VCaP (cell line): ENCODE data around the gene GMPPB.

Experiments
- H3K27ac ChIP-seq: fragments of 450-650 bp; 2 replicates; pipeline ENCODE4 v1.5.1; 2017
- TF ChIP-seq, protein P1 (sequence below): fragments of 450-650 bp; conservative IDR thresholded peaks from 2 replicates; pipeline ENCODE4 v1.5.1; 2017; ENCODE audit warnings: mild to moderate bottlenecking, moderate library complexity

Gene GMPPB

DNA sequence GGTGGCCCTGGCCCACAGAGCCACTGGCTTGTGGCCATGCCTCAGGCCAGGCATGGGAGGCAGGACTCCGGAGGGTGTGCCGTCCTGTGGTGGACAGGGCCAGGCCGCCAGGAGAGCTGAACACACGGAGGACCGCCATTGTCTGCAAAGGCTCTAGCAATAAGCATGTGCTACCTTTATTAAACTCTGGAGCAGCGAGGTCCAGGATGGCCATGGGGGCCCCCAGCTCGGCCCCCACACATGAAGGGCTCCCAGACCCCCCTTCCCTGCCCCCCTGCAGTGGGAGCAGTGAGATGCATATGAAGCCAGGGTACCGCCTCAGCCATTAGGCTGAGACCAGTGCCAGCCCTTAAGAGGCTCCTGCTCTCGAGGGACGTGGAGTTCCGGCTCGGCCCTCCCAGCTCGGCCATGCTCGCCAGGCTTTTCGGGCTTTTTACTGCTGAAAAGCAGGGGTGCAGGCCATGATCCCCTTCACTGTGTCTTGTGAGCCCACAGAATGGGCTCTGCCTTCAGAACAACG, 7.0 kb downstream of the GMPPB start:
- no peak overlapping the region for H3K27ac ChIP-seq

DNA sequence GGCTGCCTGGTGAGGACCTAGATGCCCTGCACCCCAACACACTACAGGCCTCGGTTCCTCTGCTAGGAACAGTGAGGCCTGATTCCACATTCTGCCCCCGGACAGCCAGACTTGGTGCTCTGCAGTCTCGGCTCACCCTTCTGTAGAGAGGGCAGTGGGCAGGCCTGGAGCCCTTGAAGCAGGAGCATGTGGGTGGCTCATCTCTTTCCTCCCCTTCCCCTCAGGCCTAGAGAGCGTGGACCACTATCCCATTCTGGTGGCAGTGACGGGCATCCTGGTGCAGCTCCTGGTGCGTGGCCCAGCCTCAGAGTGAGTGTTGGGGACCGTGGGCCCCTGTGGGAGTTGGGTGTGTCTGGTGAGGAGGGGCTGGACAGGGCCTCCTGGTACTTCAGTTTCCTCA, 7.6 kb downstream of the GMPPB start:
- TF ChIP-seq, protein P1, sequence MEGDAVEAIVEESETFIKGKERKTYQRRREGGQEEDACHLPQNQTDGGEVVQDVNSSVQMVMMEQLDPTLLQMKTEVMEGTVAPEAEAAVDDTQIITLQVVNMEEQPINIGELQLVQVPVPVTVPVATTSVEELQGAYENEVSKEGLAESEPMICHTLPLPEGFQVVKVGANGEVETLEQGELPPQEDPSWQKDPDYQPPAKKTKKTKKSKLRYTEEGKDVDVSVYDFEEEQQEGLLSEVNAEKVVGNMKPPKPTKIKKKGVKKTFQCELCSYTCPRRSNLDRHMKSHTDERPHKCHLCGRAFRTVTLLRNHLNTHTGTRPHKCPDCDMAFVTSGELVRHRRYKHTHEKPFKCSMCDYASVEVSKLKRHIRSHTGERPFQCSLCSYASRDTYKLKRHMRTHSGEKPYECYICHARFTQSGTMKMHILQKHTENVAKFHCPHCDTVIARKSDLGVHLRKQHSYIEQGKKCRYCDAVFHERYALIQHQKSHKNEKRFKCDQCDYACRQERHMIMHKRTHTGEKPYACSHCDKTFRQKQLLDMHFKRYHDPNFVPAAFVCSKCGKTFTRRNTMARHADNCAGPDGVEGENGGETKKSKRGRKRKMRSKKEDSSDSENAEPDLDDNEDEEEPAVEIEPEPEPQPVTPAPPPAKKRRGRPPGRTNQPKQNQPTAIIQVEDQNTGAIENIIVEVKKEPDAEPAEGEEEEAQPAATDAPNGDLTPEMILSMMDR, result no peak
- H3K27ac ChIP-seq, result no peak overlapping the region

More for the DNA sequence above, 7.0 kb downstream of the GMPPB start:
- TF ChIP-seq, protein P1, result no peak

DNA sequence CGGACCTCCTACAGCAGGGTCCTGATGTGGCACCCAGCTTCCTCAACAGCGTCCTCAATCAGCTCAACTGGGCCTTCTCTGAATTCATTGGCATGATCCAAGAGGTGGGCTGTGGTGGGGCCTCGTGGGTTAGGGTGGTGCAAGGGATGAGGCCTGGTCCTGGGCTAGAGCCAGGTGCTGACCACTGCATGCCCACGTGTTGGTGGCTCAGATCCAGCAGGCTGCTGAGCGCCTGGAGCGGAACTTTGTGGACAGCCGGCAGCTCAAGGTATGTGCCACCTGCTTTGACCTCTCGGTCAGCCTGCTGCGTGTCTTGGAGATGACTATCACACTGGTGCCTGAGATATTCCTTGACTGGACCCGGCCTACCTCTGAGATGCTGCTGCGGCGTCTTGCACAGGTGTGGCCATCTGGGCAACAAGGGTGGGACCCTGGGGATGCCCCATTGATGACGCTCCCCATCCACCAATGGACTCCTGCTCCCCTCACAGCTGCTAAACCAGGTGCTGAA, 8.1 kb downstream of the GMPPB start:
- TF ChIP-seq, protein P1, result no peak

DNA sequence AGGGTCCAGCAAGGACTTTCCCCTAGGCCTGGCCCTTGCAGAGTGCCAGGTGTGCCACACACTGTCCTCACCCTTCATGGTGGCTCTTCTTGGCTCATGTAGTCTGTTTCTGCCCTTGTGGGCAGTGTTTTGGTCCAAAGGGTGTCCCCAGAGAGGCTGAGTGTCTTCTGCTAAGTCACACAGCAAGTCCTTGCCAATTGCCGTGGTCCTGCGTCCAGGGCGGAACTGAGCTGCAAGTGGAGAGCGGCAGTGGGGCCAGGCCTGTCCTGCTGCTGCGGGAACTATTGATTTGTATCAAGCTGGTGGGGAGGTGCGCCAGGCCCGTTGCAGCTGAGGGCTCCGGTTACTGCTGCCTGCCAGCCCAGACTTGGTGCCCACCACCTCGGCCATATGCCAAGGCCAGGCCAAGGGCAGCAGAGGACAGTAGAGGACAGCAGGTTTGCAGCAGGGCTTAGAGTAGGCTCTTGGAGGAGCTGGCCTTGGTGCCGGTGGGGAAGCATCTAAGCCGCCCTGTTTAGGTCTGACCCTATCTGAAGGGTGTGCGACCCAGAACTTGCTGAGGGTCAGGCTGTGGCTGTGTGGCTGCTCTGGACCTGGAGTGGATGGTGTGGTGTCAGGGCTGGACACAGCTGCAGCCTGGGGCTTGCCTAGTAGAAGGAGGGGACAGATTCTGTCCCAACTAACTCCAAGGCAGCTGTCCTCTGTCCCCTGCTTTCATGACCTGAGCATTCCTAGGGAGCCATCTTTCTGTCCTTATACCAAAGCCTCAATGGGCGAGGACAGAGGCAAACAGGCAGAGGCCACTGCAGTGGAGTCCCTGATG, 8.8 kb downstream of the GMPPB start:
- TF ChIP-seq, protein P1, result no peak
- H3K27ac ChIP-seq, result no peak overlapping the region

More for the DNA sequence above, 8.1 kb downstream of the GMPPB start:
- no peak overlapping the region for H3K27ac ChIP-seq

DNA sequence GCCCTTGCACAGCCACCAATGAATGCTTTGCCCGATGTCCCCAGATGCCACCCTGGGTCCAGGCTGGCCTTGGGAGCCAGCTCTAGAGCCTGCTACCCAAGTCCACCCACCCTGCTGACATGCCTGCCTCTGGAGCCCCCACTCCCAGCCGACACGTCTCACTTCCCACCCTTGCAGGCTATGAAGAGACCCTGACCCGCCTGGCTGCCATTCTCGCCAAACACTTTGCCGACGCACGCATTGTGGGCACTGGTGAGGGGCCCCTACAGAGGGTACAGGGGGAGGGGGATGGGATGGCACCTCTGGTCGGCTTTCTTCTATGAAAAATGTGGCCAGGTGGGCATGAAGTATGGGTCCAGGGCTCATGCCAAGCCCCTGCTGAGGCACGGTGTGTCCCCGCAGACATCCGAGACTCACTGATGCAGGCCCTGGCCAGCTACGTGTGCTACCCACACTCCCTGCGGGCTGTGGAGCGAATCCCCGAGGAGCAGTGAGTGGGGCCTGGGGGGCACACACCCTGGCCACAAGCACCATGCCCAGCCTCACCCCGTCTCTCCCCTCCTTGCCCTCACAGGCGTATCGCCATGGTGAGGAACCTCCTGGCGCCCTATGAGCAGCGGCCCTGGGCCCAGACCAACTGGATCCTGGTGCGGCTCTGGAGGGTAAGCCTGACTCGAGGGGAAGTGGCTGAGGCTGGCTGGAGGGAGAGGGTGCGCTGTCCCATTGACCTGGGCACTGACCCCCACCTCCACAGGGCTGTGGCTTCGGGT, 10.2 kb downstream of the GMPPB start:
- H3K27ac ChIP-seq, result no peak overlapping the region
- TF ChIP-seq, protein P1, result no peak

DNA sequence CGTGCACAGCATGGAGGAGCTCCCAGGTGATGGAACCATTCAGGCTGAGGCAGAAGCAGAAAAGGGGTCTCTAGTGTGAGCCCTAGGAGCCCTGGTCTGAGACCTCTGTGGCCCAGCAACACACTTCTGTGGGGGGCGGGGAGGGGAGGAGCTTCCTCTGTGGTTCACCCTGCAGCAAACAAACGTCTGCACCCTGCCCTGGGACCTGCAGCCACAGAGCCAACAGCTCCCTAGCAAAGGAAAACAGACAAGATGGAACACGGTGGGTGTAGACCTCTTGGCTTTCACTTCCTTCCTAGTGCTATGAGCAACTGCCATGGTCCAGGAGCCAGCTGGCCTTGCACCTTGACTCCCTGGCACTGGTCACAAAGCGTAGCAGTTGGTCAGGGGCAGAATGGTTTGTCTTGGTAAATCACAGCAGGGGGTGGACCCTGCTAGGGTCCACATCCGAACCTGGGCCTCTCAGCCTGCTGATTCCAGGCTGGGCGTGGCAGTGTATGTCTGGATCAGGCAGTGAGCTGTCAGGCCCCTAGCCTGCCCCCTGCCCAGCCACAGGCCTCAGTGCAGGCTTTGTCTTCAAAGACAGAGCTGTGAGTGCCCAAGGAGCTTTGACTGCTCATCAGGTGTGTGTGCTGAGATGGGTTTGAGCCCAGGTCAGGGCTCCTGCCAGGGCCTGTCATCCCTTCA, 11.0 kb downstream of the GMPPB start:
- TF ChIP-seq, protein P1, result no peak
- H3K27ac ChIP-seq, result no peak overlapping the region

DNA sequence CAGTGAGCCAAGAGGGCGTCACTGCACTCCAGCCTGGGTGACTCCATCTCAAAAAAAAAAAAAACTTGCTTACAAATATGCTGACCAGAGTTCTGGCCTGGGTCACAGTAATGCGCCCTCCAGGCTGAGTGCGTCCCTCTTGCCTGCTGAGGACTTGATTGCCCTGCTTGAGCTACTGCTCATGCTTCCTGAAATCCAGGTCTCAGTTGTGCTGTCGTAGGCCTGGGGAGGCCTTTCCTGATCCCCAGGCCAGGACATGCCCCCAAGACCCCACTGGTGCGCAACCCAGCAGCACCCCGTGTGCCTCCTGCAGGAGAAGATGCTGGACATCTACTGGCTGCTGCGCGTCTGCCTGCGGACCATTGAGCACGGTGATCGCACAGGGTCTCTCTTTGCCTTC, 11.6 kb downstream of the GMPPB start:
- TF ChIP-seq, protein P1, result no peak
- no peak overlapping the region for H3K27ac ChIP-seq
